ENCODE results near the gene GP1BB.

The GP1BB gene

GRCh38 chr22:19719488-19720021 lies 3.8 kb upstream of the GP1BB start:
- no peak overlapping the region for H3K4me3 ChIP-seq (ENCODE audit: low read depth, low read length)
- TF ChIP-seq, protein P1, sequence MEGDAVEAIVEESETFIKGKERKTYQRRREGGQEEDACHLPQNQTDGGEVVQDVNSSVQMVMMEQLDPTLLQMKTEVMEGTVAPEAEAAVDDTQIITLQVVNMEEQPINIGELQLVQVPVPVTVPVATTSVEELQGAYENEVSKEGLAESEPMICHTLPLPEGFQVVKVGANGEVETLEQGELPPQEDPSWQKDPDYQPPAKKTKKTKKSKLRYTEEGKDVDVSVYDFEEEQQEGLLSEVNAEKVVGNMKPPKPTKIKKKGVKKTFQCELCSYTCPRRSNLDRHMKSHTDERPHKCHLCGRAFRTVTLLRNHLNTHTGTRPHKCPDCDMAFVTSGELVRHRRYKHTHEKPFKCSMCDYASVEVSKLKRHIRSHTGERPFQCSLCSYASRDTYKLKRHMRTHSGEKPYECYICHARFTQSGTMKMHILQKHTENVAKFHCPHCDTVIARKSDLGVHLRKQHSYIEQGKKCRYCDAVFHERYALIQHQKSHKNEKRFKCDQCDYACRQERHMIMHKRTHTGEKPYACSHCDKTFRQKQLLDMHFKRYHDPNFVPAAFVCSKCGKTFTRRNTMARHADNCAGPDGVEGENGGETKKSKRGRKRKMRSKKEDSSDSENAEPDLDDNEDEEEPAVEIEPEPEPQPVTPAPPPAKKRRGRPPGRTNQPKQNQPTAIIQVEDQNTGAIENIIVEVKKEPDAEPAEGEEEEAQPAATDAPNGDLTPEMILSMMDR (IDR thresholded peaks at IDR 0.05; ENCODE audit: control insufficient read depth, extremely low read depth, insufficient read depth), result no peak
- no peak for DNase-seq (ENCODE audit: low read depth)

DNA sequence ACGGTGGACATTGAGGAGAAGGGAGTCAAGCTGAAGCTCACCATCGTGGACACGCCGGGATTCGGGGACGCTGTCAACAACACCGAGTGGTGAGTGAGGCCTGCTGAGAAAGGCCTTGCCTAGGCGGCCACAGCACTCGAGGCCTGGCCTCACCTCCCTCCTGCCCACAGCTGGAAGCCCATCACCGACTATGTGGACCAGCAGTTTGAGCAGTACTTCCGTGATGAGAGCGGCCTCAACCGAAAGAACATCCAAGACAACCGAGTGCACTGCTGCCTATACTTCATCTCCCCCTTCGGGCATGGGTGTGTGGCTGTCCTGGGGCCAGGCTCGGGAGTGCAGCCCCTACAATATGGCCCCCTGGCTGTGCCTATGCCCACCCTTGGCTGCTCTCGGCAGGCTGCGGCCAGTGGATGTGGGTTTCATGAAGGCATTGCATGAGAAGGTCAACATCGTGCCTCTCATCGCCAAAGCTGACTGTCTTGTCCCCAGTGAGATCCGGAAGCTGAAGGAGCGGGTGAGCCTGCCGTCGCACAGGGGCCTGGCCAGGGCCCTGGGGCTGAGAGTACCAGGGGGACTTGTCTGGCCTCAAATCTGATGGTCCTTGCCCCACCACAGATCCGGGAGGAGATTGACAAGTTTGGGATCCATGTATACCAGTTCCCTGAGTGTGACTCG lies 3.0 kb upstream of the GP1BB start:
- DNase-seq (ENCODE audit: low read depth), result no peak
- no peak overlapping the region for H3K4me3 ChIP-seq (ENCODE audit: low read depth, low read length)
- TF ChIP-seq, protein P1 (IDR thresholded peaks at IDR 0.05; ENCODE audit: control insufficient read depth, extremely low read depth, insufficient read depth), result no peak

GRCh38 chr22:19720999-19721329 lies 2.4 kb upstream of the GP1BB start:
- H3K4me3 ChIP-seq (ENCODE audit: low read depth, low read length), result no peak overlapping the region

DNA sequence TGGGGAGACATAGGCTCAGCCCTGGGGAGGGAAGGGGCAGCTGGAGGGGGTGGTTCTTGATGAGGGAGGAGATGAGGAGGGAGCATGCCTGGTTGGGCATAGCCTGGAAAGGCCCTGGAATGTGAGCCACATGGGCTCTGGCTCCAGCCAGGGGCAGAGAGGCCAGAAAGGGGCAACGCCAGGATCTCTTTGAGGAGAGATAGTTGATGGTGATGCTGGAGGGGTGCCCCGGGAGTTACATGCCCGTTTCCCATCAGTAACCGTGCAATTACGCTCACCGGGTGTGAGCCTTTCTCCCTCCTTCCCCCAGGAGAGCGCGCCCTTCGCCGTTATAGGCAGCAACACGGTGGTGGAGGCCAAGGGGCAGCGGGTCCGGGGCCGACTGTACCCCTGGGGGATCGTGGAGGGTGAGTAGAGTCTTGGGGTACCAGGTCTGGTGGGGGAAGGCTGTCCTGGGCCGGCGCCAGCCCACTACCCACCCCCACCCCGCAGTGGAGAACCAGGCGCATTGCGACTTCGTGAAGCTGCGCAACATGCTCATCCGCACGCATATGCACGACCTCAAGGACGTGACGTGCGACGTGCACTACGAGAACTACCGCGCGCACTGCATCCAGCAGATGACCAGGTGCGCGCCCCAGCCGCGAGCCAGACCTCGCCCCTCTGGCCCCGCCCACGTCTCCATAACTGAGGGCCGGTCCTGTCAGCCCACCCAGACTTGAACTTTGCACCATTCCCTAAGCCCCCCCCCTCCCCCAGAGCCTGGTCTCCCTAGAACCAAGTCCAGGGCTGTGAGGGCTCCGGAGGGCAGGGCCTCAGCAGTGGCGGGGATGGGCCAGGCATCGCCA lies 1.8 kb upstream of the GP1BB start:
- no peak for DNase-seq (ENCODE audit: low read depth)
- no peak overlapping the region for H3K4me3 ChIP-seq (ENCODE audit: low read depth, low read length)
- TF ChIP-seq, protein P1 (IDR thresholded peaks at IDR 0.05; ENCODE audit: control insufficient read depth, extremely low read depth, insufficient read depth), result no peak

More at GRCh38 chr22:19720999-19721329, 2.4 kb upstream of the GP1BB start:
- no peak for DNase-seq (ENCODE audit: low read depth)
- TF ChIP-seq, protein P1 (IDR thresholded peaks at IDR 0.05; ENCODE audit: control insufficient read depth, extremely low read depth, insufficient read depth), result no peak

DNA sequence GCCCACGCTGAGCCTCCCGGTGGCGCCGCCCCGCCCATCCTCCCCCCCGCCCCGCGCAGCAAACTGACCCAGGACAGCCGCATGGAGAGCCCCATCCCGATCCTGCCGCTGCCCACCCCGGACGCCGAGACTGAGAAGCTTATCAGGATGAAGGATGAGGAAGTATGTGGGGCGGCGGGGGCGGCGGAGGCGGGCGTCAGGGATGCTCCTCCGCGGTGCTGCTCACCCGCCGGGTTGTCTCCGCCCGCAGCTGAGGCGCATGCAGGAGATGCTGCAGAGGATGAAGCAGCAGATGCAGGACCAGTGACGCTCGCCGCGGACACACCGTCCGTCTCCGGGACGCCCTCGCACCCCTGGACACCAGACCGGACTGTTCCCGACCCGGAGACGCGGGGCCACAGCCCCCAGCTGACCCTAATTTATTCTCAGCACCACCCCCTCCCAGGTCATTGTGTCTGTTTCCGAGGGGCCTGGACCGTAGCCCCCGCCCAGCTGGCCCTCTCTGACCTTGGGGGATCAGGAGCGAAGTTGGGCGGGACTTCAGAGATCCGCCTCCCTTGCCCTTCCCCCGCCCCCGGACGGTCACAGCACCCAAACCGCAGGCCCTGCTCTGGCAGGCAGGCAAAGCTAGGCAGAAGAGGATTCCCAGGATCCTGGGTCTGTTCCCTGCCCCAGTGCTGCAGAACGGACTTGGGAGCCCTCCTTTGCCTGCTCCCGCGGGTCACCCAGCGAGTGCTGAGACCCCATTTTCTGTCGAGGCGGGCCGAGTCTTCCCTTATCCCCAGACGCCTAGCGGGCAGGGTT lies 959 bp upstream of the GP1BB start:
- H3K4me3 ChIP-seq (ENCODE audit: low read depth, low read length), result no peak overlapping the region
- DNase-seq (ENCODE audit: low read depth), result no peak
- TF ChIP-seq, protein P1 (IDR thresholded peaks at IDR 0.05; ENCODE audit: control insufficient read depth, extremely low read depth, insufficient read depth), result no peak

DNA sequence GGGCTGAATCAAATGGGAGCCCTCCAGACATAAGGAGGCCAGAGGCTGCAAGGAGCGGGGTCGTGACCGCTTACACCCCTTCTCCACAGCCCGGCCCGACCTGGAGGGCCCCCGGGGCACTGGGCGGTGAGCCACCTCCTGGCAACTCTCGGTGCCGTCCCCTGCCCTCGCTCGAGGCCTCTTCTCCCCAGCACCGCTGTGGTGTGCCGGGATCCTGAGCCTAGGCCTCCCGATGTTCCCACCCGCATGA lies 432 bp upstream of the GP1BB start:
- H3K4me3 ChIP-seq (ENCODE audit: low read depth, low read length), result no peak overlapping the region
- TF ChIP-seq, protein P1 (IDR thresholded peaks at IDR 0.05; ENCODE audit: control insufficient read depth, extremely low read depth, insufficient read depth), result no peak
- no peak for DNase-seq (ENCODE audit: low read depth)
